ENCODE data around the gene GPD1.
"Not testable (repeated sequence)": the region's sequence is repeated elsewhere in the genome, so short reads cannot be mapped to it uniquely, and the experiment has no call there.

GPD1 gene

GRCh38 chr12:50127546-50127945 is 23.7 kb downstream of the GPD1 start:
- no peak for DNase-seq (ENCODE audit: low read depth)

GRCh38 chr12:50129290-50129689 is 25.5 kb downstream of the GPD1 start:
- no peak for DNase-seq (ENCODE audit: low read depth)

GRCh38 chr12:50132505-50133135 is 28.8 kb downstream of the GPD1 start:
- DNase-seq (ENCODE audit: low read depth), result no peak

GRCh38 chr12:50142993-50143392 is 39.2 kb downstream of the GPD1 start:
- DNase-seq (ENCODE audit: low read depth), result no peak

GRCh38 chr12:50145439-50145838 is 41.6 kb downstream of the GPD1 start:
- no peak for DNase-seq (ENCODE audit: low read depth)

- DNase-seq (ENCODE audit: low read depth), result no peak
Measured at GRCh38 chr12:50147281-50147680, 43.5 kb downstream of the GPD1 start.

- not testable (repeated sequence) for DNase-seq (ENCODE audit: low read depth)
Measured at GRCh38 chr12:50148011-50148410, 44.2 kb downstream of the GPD1 start.

GRCh38 chr12:50149311-50149710 is 45.5 kb downstream of the GPD1 start:
- no peak for DNase-seq (ENCODE audit: low read depth)

GRCh38 chr12:50151047-50151687 is 47.4 kb downstream of the GPD1 start:
- DNase-seq (ENCODE audit: low read depth), result no peak

- DNase-seq (ENCODE audit: low read depth), result not testable (repeated sequence)
Measured at GRCh38 chr12:50154947-50155346, 51.1 kb downstream of the GPD1 start.

GRCh38 chr12:50156641-50157040 is 52.8 kb downstream of the GPD1 start:
- DNase-seq (ENCODE audit: low read depth), result no peak

GRCh38 chr12:50157259-50157658 is 53.5 kb downstream of the GPD1 start:
- DNase-seq (ENCODE audit: low read depth), result no peak

GRCh38 chr12:50160643-50161042 is 56.8 kb downstream of the GPD1 start:
- no peak for DNase-seq (ENCODE audit: low read depth)

All from activated T-helper 1 cell treated with Interleukin-2 at 50 U/mL for 16 hours (primary cell).